Measurements from ENCODE around the gene JAG1.

JAG1 gene

DNA sequence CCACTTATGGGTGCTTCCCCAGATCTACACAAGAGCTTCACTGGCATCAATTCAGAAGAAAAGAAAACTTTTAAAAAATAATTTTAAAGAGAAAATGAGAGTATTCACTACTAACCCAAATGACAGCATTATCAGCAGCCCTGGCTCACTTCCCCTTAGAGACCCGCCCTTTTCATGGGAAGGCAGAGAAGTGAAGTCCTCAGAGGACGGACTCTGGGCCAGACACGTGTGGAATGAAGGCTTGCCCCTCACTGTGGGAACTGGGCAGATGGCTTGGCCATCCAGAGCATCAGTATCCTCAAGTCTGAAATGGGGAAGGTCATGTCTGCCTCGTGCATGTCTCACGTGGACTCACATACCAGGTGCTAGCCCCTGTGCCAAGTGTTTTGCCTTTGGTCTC, 63.5 kb downstream of the JAG1 start:
- no peak overlapping the region for H3K4me3 ChIP-seq (ENCODE audit: control insufficient read depth, low read depth, low read length)
- TF ChIP-seq CTCF (conservative IDR thresholded peaks at IDR 0.05; ENCODE audit: control insufficient read depth, insufficient read depth, low read depth, low read length) = no peak
- no peak for DNase-seq (ENCODE audit: low read depth)

DNA sequence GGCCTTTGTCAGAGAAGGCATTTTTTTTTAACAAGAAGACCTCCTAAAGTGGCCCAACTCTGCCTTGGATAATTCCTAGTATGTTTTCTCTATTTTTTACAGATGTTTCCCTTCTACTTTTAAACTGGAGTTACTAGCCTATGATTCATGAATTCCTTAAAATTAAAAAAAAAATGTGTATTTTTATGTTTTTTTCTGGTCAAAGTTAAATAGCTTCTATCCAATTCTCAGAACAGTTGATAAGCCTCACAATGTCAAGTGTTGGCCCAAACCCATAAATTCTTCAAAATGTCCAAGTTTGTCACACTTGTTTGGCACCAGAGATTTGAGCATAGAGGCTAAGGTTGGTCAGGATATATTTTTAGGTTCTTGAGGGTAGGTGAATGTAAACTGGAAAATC, 64.0 kb downstream of the JAG1 start:
- no peak for TF ChIP-seq CTCF (conservative IDR thresholded peaks at IDR 0.05; ENCODE audit: control insufficient read depth, insufficient read depth, low read depth, low read length)
- peak; percentile 14 for DNase-seq (ENCODE audit: low read depth)
- no peak overlapping the region for H3K4me3 ChIP-seq (ENCODE audit: control insufficient read depth, low read depth, low read length)

- DNase-seq (ENCODE audit: low read depth) = peak; percentile 87
- H3K4me3 ChIP-seq (ENCODE audit: control insufficient read depth, low read depth, low read length) = no peak overlapping the region
- no peak for TF ChIP-seq CTCF (conservative IDR thresholded peaks at IDR 0.05; ENCODE audit: control insufficient read depth, insufficient read depth, low read depth, low read length)
Measured at GRCh38 chr20:10609276-10609675, 64.5 kb downstream of the JAG1 start.

GRCh38 chr20:10605547-10606195, 68.1 kb downstream of the JAG1 start:
- no peak overlapping the region for H3K4me3 ChIP-seq (ENCODE audit: control insufficient read depth, low read depth, low read length)
- no peak for DNase-seq (ENCODE audit: low read depth)
- no peak for TF ChIP-seq CTCF (conservative IDR thresholded peaks at IDR 0.05; ENCODE audit: control insufficient read depth, insufficient read depth, low read depth, low read length)

GRCh38 chr20:10604865-10605440, 68.8 kb downstream of the JAG1 start:
- no peak overlapping the region for H3K4me3 ChIP-seq (ENCODE audit: control insufficient read depth, low read depth, low read length)
- peak; percentile 38 for DNase-seq (ENCODE audit: low read depth)
- no peak for TF ChIP-seq CTCF (conservative IDR thresholded peaks at IDR 0.05; ENCODE audit: control insufficient read depth, insufficient read depth, low read depth, low read length)

- TF ChIP-seq CTCF (conservative IDR thresholded peaks at IDR 0.05; ENCODE audit: control insufficient read depth, insufficient read depth, low read depth, low read length) = no peak
- no peak overlapping the region for H3K4me3 ChIP-seq (ENCODE audit: control insufficient read depth, low read depth, low read length)
- DNase-seq (ENCODE audit: low read depth) = peak; percentile 95
Measured at GRCh38 chr20:10603971-10604864, 69.6 kb downstream of the JAG1 start.

Measured in fibroblast of mammary gland (primary cell).